ENCODE data around the gene S1PR4. TPM values are rescaled to one million over a fixed set of nuclear protein-coding genes. Genes with fewer than 3 reads are reported as not detected.

The S1PR4 gene
- total and polyA plus RNA-seq, 9 of the 15 experiments (the other 6 are each of a cell fraction or from before 2014, with no cell fraction given) = 0.27 TPM; not detected in 8

- TF ChIP-seq CHD2 (IDR thresholded peaks at IDR 0.05; ENCODE audit: low read depth, low read length) (peak; percentile 52; the same call in 1 of the 2 replicates), EGR1 (conservative IDR thresholded peaks at IDR 0.05) (peak; percentile 83), ZNF780A (CRISPR knock-in tag; IDR thresholded peaks at IDR 0.05) (no peak), ZBED1 (IDR thresholded peaks at IDR 0.05) (peak; percentile 78; the same call in 1 of the 2 replicates), CSDE1 (IDR thresholded peaks at IDR 0.05) (no peak), TOE1 (IDR thresholded peaks at IDR 0.05; ENCODE audit: borderline replicate concordance) (peak; percentile 80), TOE1 (CRISPR knock-in tag; IDR thresholded peaks at IDR 0.05; ENCODE audit: borderline replicate concordance, low read depth) (no peak), DDX20 (tag; IDR thresholded peaks at IDR 0.05; ENCODE audit: low read depth) (no peak), TCF7L2 (IDR thresholded peaks at IDR 0.05; ENCODE audit: low read depth, low read length) (no peak), RB1 (IDR thresholded peaks at IDR 0.05; ENCODE audit: low read depth) (0 out of 2 replicates have a peak, but pooled peaks have one; percentile 24), ADNP (tag; IDR thresholded peaks at IDR 0.05) (peak; percentile 100), MEIS2 (IDR thresholded peaks at IDR 0.05; ENCODE audit: partially characterized antibody) (peak; percentile 29), MAFF (IDR thresholded peaks at IDR 0.05; ENCODE audit: low read length) (0 out of 2 replicates have a peak, but pooled peaks have one; percentile 22), RBM15 (IDR thresholded peaks at IDR 0.05; ENCODE audit: insufficient read depth, low read length) (no peak), TRIM24 (IDR thresholded peaks at IDR 0.05) (peak; percentile 79 to 92), MAX (CRISPR knock-in tag; IDR thresholded peaks at IDR 0.05) (peak; percentile 26; the same call in 1 of the 2 replicates), ILF3 (IDR thresholded peaks at IDR 0.05; ENCODE audit: borderline replicate concordance) (no peak)
- TF ChIP-seq, protein P1, sequence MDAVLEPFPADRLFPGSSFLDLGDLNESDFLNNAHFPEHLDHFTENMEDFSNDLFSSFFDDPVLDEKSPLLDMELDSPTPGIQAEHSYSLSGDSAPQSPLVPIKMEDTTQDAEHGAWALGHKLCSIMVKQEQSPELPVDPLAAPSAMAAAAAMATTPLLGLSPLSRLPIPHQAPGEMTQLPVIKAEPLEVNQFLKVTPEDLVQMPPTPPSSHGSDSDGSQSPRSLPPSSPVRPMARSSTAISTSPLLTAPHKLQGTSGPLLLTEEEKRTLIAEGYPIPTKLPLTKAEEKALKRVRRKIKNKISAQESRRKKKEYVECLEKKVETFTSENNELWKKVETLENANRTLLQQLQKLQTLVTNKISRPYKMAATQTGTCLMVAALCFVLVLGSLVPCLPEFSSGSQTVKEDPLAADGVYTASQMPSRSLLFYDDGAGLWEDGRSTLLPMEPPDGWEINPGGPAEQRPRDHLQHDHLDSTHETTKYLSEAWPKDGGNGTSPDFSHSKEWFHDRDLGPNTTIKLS (IDR thresholded peaks at IDR 0.05; ENCODE audit: borderline replicate concordance, low read depth) = peak; percentile 79
- TF ChIP-seq, protein P2, sequence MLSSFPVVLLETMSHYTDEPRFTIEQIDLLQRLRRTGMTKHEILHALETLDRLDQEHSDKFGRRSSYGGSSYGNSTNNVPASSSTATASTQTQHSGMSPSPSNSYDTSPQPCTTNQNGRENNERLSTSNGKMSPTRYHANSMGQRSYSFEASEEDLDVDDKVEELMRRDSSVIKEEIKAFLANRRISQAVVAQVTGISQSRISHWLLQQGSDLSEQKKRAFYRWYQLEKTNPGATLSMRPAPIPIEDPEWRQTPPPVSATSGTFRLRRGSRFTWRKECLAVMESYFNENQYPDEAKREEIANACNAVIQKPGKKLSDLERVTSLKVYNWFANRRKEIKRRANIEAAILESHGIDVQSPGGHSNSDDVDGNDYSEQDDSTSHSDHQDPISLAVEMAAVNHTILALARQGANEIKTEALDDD (IDR thresholded peaks at IDR 0.05) = no peak
- TF ChIP-seq, protein P3, sequence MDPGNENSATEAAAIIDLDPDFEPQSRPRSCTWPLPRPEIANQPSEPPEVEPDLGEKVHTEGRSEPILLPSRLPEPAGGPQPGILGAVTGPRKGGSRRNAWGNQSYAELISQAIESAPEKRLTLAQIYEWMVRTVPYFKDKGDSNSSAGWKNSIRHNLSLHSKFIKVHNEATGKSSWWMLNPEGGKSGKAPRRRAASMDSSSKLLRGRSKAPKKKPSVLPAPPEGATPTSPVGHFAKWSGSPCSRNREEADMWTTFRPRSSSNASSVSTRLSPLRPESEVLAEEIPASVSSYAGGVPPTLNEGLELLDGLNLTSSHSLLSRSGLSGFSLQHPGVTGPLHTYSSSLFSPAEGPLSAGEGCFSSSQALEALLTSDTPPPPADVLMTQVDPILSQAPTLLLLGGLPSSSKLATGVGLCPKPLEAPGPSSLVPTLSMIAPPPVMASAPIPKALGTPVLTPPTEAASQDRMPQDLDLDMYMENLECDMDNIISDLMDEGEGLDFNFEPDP (CRISPR knock-in tag; IDR thresholded peaks at IDR 0.05) = peak; percentile 50; the same call in 1 of the 2 replicates
- TF ChIP-seq, protein P4, sequence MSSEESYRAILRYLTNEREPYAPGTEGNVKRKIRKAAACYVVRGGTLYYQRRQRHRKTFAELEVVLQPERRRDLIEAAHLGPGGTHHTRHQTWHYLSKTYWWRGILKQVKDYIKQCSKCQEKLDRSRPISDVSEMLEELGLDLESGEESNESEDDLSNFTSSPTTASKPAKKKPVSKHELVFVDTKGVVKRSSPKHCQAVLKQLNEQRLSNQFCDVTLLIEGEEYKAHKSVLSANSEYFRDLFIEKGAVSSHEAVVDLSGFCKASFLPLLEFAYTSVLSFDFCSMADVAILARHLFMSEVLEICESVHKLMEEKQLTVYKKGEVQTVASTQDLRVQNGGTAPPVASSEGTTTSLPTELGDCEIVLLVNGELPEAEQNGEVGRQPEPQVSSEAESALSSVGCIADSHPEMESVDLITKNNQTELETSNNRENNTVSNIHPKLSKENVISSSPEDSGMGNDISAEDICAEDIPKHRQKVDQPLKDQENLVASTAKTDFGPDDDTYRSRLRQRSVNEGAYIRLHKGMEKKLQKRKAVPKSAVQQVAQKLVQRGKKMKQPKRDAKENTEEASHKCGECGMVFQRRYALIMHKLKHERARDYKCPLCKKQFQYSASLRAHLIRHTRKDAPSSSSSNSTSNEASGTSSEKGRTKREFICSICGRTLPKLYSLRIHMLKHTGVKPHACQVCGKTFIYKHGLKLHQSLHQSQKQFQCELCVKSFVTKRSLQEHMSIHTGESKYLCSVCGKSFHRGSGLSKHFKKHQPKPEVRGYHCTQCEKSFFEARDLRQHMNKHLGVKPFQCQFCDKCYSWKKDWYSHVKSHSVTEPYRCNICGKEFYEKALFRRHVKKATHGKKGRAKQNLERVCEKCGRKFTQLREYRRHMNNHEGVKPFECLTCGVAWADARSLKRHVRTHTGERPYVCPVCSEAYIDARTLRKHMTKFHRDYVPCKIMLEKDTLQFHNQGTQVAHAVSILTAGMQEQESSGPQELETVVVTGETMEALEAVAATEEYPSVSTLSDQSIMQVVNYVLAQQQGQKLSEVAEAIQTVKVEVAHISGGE (CRISPR knock-in tag; IDR thresholded peaks at IDR 0.05) = peak in 1 of 3 experiments; percentile 87; a peak in 2 of 6 replicates
These were observed 23.4 kb upstream of the S1PR4 start (continued) for GRCh38 chr19:3154957-3155736.

All from K562 (cell line).